GM23248 (cell line): Measurements from ENCODE around the gene POU3F1.

ENCODE experiments used
- EZH2 ChIP-seq: fragments of 200-600 bp; sonication (generic); IDR thresholded peaks from 2 replicates; pipeline ENCODE4 v1.6.1; 2018; ENCODE audit warnings: antibody characterized with exemption, mild to moderate bottlenecking; ENCODE audit not compliant: insufficient read depth, poor library complexity, severe bottlenecking
- EZH2phosphoT487 ChIP-seq: fragments of 200-600 bp; sonication (generic); IDR thresholded peaks from 2 replicates; pipeline ENCODE4 v1.6.1; 2018; ENCODE audit warnings: antibody characterized with exemption, moderate library complexity, mild to moderate bottlenecking, low read depth; ENCODE audit not compliant: insufficient read depth

GRCh38 chr1:38053416-38054091 lies 7.0 kb upstream of the POU3F1 start:
- TF ChIP-seq EZH2 (no peak), EZH2phosphoT487 (no peak)
